D721Med (cell line): ENCODE measurements around the gene TRNAU1AP.

ENCODE experiments used
- DNase-seq: peaks from one replicate; pipeline ENCODE4 v3.0.0; 2011; ENCODE audit warnings: low spot score; ENCODE audit not compliant: insufficient read length
- FAIRE-seq: peaks from 2 replicates; lab custom pipeline; 2011; peaks lifted over from hg19 to GRCh38; lab: Jason Lieb, UNC
- CTCF ChIP-seq: IDR thresholded peaks from 2 replicates; pipeline ENCODE4 v1.5.1; 2012; ENCODE audit warnings: mild to moderate bottlenecking, control low read depth; ENCODE audit not compliant: insufficient read depth; ENCODE audit errors: missing control alignments

The TRNAU1AP gene

GRCh38 chr1:28604962-28605361 is 52.1 kb downstream of the TRNAU1AP start:
- TF ChIP-seq CTCF = no peak
- no peak for DNase-seq
- no peak for FAIRE-seq

- no peak for FAIRE-seq
- no peak for TF ChIP-seq CTCF
- DNase-seq = no peak
Measured at GRCh38 chr1:28606771-28607170, 53.9 kb downstream of the TRNAU1AP start.

DNA sequence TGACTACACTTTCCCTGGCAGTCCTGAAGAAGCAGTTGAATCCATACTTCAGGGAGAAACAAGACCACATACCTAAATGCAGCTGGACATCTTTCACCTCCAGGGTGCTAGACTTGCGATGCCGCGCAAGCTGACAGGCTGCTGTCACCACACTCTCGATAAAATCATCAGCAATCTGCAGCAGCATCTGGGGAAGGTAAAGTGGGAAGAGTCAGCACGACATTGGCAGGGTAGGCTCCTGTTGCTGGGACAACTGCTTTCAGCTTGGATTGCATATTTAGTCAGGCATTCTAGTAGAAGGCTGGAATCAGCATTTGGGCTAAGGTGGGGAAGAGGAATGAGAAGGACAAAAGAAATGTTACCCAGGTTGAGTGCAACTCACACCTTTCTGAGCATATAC is 60.3 kb downstream of the TRNAU1AP start:
- DNase-seq (no peak), FAIRE-seq (no peak)
- no peak for TF ChIP-seq CTCF
